ENCODE results near the gene SEMA3D. TPM values are rescaled to one million over a fixed set of nuclear protein-coding genes. Genes with fewer than 3 reads are reported as not detected.

SEMA3D gene
- polyA plus RNA-seq, 2 of the 4 experiments (the other 2 are of a cell fraction) = 0.04 to 0.13 TPM

GRCh38 chr7:84970670-84971069, 216.2 kb downstream of the SEMA3D start:
- no peak for DNase-seq (ENCODE audit: low read depth in 1 of 2, low spot score in 1 of 2)
- TF ChIP-seq BCL3 (IDR thresholded peaks at IDR 0.05) (no peak), ZFP36 (IDR thresholded peaks at IDR 0.05; ENCODE audit: borderline replicate concordance, partially characterized antibody) (no peak), GATA3 (IDR thresholded peaks at IDR 0.05; ENCODE audit: borderline replicate concordance) (no peak), ELK1 (IDR thresholded peaks at IDR 0.05; ENCODE audit: low read depth, low read length) (no peak), FOXS1 (CRISPR knock-in tag; IDR thresholded peaks at IDR 0.05) (no peak)

GRCh38 chr7:84953234-84953633, 233.6 kb downstream of the SEMA3D start:
- no peak overlapping the region for H3K4me3 ChIP-seq

More at GRCh38 chr7:84970670-84971069, 216.2 kb downstream of the SEMA3D start:
- FAIRE-seq = no peak
- Histone ChIP-seq H3K4me1 (no peaks in the 10 kb centered on the region), H3K4me2 (no peak overlapping the region), H3K27ac (no peak overlapping the region), H3K4me3 (no peak overlapping the region), H3K9me3 (no peaks in the 10 kb centered on the region)
- ATAC-seq = no peak
- ChIA-PET CTCF (no interaction called here), POLR2A (no interaction called here)

GRCh38 chr7:84950836-84951235, 236.0 kb downstream of the SEMA3D start:
- no peaks in the 10 kb centered on the region; the same call in 2 of the 3 replicates for H3K9me3 ChIP-seq
- ChIA-PET POLR2A (interaction anchor here (0.6 kb wide), 1 partner anchor 1325 kb away, joined by 4 read pairs; no protein-coding TSS in a partner anchor), CTCF (no interaction called here)
- FAIRE-seq (no peak), ATAC-seq (no peak), DNase-seq (ENCODE audit: low read depth in 1 of 2, low spot score in 1 of 2) (peak in 1 of 2 experiments; percentile 10)
- TF ChIP-seq FOXS1 (CRISPR knock-in tag; IDR thresholded peaks at IDR 0.05) (no peak), MAX (IDR thresholded peaks at IDR 0.05) (no peak)
- H3K4me1 ChIP-seq = no peaks in the 10 kb centered on the region
- H3K4me3 ChIP-seq = no peak overlapping the region
- no peak overlapping the region for H3K27ac ChIP-seq
- no peak overlapping the region for H3K4me2 ChIP-seq

More at GRCh38 chr7:84953234-84953633, 233.6 kb downstream of the SEMA3D start:
- no peak for TF ChIP-seq NR3C1 (IDR thresholded peaks at IDR 0.05)
- no peak for TF ChIP-seq MAZ (IDR thresholded peaks at IDR 0.05; ENCODE audit: borderline replicate concordance, low read depth, low read length)
- no peak for TF ChIP-seq ZC3H11A (IDR thresholded peaks at IDR 0.05)
- no peak for TF ChIP-seq CBX8 (IDR thresholded peaks at IDR 0.05)
- no peak for TF ChIP-seq BCL3 (IDR thresholded peaks at IDR 0.05)
- FAIRE-seq (no peak), DNase-seq (ENCODE audit: low read depth in 1 of 2, low spot score in 1 of 2) (no peak), ATAC-seq (no peak)
- ChIA-PET CTCF (no interaction called here), POLR2A (no interaction called here)
- WGBS (ENCODE audit: missing lambda C conversion rate) = 58% methylated on average over 5 of the region's 5 CpGs
- Histone ChIP-seq H3K4me2 (no peak overlapping the region), H3K9me3 (no peaks in the 10 kb centered on the region; the same call in 2 of the 3 replicates), H3K27ac (no peak overlapping the region), H3K4me1 (no peaks in the 10 kb centered on the region)

- POLR2A ChIA-PET = no interaction called here
- CTCF ChIA-PET = no interaction called here
- 74% methylated on average over 2 of the region's 2 CpGs for WGBS (ENCODE audit: missing lambda C conversion rate)
- FAIRE-seq (no peak), DNase-seq (ENCODE audit: low read depth in 1 of 2, low spot score in 1 of 2) (no peak), ATAC-seq (no peak)
- TF ChIP-seq POLR2AphosphoS2 (conservative IDR thresholded peaks at IDR 0.05; ENCODE audit: low read length) (no peak), RCOR1 (IDR thresholded peaks at IDR 0.05; ENCODE audit: low read depth, low read length) (no peak), EHMT2 (IDR thresholded peaks at IDR 0.05; ENCODE audit: low read depth) (no peak), MAZ (IDR thresholded peaks at IDR 0.05; ENCODE audit: borderline replicate concordance, low read depth, low read length) (no peak), FOSB (CRISPR knock-in tag; IDR thresholded peaks at IDR 0.05) (no peak), TFCP2L1 (CRISPR knock-in tag; IDR thresholded peaks at IDR 0.05) (no peak), E2F6 (IDR thresholded peaks at IDR 0.05; ENCODE audit: borderline replicate concordance, low read depth) (no peak), SMC3 (IDR thresholded peaks at IDR 0.05) (no peak), ZC3H11A (IDR thresholded peaks at IDR 0.05) (no peak), CEBPB (IDR thresholded peaks at IDR 0.05) (no peak), ZNF302 (CRISPR knock-in tag; IDR thresholded peaks at IDR 0.05) (no peak), KDM1A (IDR thresholded peaks at IDR 0.05; ENCODE audit: low read depth) (no peak), POLR2A (IDR thresholded peaks at IDR 0.05; ENCODE audit: low read length) (no peak), CBX2 (IDR thresholded peaks at IDR 0.05; ENCODE audit: borderline replicate concordance, low read depth) (no peak), FOSL2 (IDR thresholded peaks at IDR 0.05) (no peak), FOSL2 (CRISPR knock-in tag; IDR thresholded peaks at IDR 0.05) (no peak), SREBF2 (IDR thresholded peaks at IDR 0.05) (no peak)
- H3K27ac ChIP-seq = no peak overlapping the region
- H3K9me3 ChIP-seq = no peaks in the 10 kb centered on the region
- no peaks in the 10 kb centered on the region for H3K4me1 ChIP-seq
- H3K4me3 ChIP-seq = no peak overlapping the region
- H3K4me2 ChIP-seq = no peak overlapping the region
These were observed 237.4 kb downstream of the SEMA3D start for GRCh38 chr7:84949501-84949900.
